CD4-positive, CD25-positive, alpha-beta regulatory T cell (primary cell): ENCODE measurements around the gene NPTXR. TPM values are rescaled to one million over a fixed set of nuclear protein-coding genes. Genes with fewer than 3 reads are reported as not detected.

Experiments
- ATAC-seq, 2 donors: fragments of 150-1000 bp; cut with Tn5 transposase; one replicate each; pipeline ENCODE4 v1.10.0; 2021; ENCODE audit warnings: low read depth in 2 of 2, moderate number of reproducible peaks in 2 of 2, moderate library complexity in 1 of 2
- DNase-seq, 3 donors: peaks; one replicate each; pipeline versions ENCODE4 v3.0.0 to v3.0.0-alpha.2; 2012 to 2022; ENCODE audit warnings: mixed read lengths in 1 of 3
- H3K27ac ChIP-seq: one replicate; pipeline ENCODE4 v1.7.0; 2013; ENCODE audit warnings: mild to moderate bottlenecking, low read length; ENCODE audit not compliant: insufficient read depth, poor library complexity, severe bottlenecking
- H3K27me3 ChIP-seq: one replicate; pipeline ENCODE4 v1.7.0; 2013; ENCODE audit warnings: low read length; ENCODE audit not compliant: control insufficient read depth, insufficient read depth
- H3K36me3 ChIP-seq: one replicate; pipeline ENCODE4 v1.7.0; 2013; ENCODE audit warnings: mild to moderate bottlenecking, low read length, moderate library complexity; ENCODE audit not compliant: control insufficient read depth, insufficient read depth
- H3K4me1 ChIP-seq: 2 replicates; pipeline ENCODE4 v1.7.0; 2013; ENCODE audit warnings: mild to moderate bottlenecking, low read length; ENCODE audit not compliant: insufficient read depth, control insufficient read depth, poor library complexity, severe bottlenecking
- H3K4me3 ChIP-seq: one replicate; pipeline ENCODE4 v1.7.0; 2013; ENCODE audit warnings: low read depth, mild to moderate bottlenecking, low read length, moderate library complexity
- H3K9me3 ChIP-seq, 2 experiments: 1 replicate in 1 of 2; 2 replicates in 1 of 2; pipeline ENCODE4 v1.7.0; 2013; ENCODE audit warnings: low read length in 2 of 2, mild to moderate bottlenecking in 1 of 2, moderate library complexity in 1 of 2; ENCODE audit not compliant: control insufficient read depth in 2 of 2
- H3K27ac Mint-ChIP-seq, 3 donors: one replicate each; pipeline ENCODE4 v1.8.0; 2020 to 2022; ENCODE audit warnings: mild to moderate bottlenecking in 3 of 3, mixed read lengths in 3 of 3, moderate library complexity in 2 of 3
- H3K27me3 Mint-ChIP-seq: one replicate; pipeline ENCODE4 v1.8.0; 2022; ENCODE audit warnings: mild to moderate bottlenecking, mixed read lengths
- H3K36me3 Mint-ChIP-seq: one replicate; pipeline ENCODE4 v1.8.0; 2020; ENCODE audit warnings: mixed read lengths
- H3K4me1 Mint-ChIP-seq, 4 donors: one replicate each; pipeline ENCODE4 v1.8.0; 2020 to 2022; ENCODE audit warnings: mixed read lengths in 4 of 4, mild to moderate bottlenecking in 1 of 4
- H3K4me3 Mint-ChIP-seq, 4 donors: one replicate each; pipeline ENCODE4 v1.8.0; 2020 to 2022; ENCODE audit warnings: mild to moderate bottlenecking in 4 of 4, mixed read lengths in 4 of 4, moderate library complexity in 3 of 4
- H3K9me3 Mint-ChIP-seq, 7 donors: one replicate each; pipeline ENCODE4 v1.8.0; 2020 to 2022; ENCODE audit warnings: mixed read lengths in 7 of 7, mild to moderate bottlenecking in 3 of 7, moderate library complexity in 2 of 7
- polyA plus RNA-seq, 4 donors: library from polyadenylated mRNA; unstranded; fragments of 300-500 nt; fragmentation: Illumina TruSeq; gene quantifications; one replicate each; pipeline ENCODE4 v1.2.3, GENCODE V29; 2021
- total RNA-seq: library from RNA; stranded (reverse); gene quantifications from one replicate; pipeline ENCODE4 v1.2.3, GENCODE V29; 2022

Gene NPTXR
- total and polyA plus RNA-seq, 5 donors from 2014 or later: 0.32 to 1.3 (median 0.50) TPM; not detected in 1

DNA sequence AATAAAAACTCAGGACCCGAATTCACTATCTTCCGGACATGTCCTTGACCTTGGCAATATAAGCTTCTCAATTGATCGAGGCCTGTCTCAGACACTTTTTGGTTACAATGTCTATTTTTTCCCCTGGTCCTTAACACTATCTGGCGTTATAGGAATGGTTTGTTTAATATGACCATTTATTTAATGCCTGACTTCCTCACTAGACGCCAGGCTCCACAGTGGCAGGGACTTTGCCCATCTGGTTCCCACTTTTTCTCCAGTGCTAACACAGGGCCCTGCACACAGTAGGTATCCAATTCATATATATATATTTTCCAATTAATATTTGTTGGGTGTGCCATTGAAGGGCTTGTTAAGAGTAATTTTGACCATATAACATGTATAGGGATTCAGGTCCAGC, 36.1 kb upstream of the NPTXR start:
- H3K36me3 ChIP-seq: no peaks in the 10 kb centered on the region
- Mint-ChIP-seq H3K27ac (no peak overlapping the region), H3K4me3 (no peak overlapping the region), H3K36me3 (no peaks in the 10 kb centered on the region), H3K9me3 (peaks cover 0 to 1% (median 0%) of the 10 kb centered on the region in 7 donors), H3K27me3 (peaks cover 15% of the 10 kb centered on the region), H3K4me1 (peaks cover 0 to 31% (median 9%) of the 10 kb centered on the region in 4 donors)
- no peak overlapping the region for H3K4me3 ChIP-seq
- H3K9me3 ChIP-seq: no peaks in the 10 kb centered on the region
- DNase-seq: no peak
- H3K27me3 ChIP-seq: no peaks in the 10 kb centered on the region
- H3K27ac ChIP-seq: no peak overlapping the region
- H3K4me1 ChIP-seq: no peaks in the 10 kb centered on the region
- no peak for ATAC-seq

DNA sequence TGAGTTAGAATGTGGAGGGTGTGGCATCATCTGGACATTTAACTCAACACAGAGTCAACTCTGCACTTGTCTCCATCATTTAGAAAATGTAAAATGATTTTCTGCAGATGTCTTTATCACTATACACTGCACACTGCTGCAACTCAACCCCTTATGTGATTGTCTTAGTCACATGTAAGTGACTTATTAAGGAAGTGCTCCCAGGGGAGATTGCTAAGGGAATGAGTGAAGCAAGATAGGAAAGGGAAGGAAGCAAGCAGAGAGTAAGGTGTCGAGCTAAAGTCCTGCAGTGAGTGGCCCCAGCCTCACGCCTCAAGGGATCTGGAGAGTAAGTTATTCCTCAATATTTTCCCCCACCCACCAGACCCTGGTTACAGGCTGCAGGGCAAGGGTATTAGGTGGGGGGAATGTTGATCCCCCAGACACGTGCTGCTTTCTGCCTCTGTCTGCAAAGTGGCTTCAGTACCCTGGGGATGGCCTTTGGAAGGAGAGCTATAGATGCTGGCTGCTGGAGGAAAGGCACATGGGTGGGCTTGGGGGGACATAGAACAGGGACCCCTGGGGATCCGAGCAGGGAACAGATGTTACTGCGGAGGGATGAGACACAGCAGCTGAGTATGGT, 35.4 kb upstream of the NPTXR start:
- H3K27me3 ChIP-seq: no peaks in the 10 kb centered on the region
- DNase-seq (no peak), ATAC-seq (no peak)
- no peaks in the 10 kb centered on the region for H3K9me3 ChIP-seq
- Mint-ChIP-seq H3K4me1 (peaks cover under 1 to 32% (median 10%) of the 10 kb centered on the region in 4 donors), H3K36me3 (no peaks in the 10 kb centered on the region), H3K4me3 (no peak overlapping the region), H3K9me3 (peaks cover 0 to 1% (median 0%) of the 10 kb centered on the region in 7 donors), H3K27ac (no peak overlapping the region), H3K27me3 (peaks cover 15% of the 10 kb centered on the region)
- peaks cover 2% of the 10 kb centered on the region for H3K4me1 ChIP-seq
- H3K4me3 ChIP-seq: no peak overlapping the region
- no peaks in the 10 kb centered on the region for H3K36me3 ChIP-seq
- no peak overlapping the region for H3K27ac ChIP-seq

DNA sequence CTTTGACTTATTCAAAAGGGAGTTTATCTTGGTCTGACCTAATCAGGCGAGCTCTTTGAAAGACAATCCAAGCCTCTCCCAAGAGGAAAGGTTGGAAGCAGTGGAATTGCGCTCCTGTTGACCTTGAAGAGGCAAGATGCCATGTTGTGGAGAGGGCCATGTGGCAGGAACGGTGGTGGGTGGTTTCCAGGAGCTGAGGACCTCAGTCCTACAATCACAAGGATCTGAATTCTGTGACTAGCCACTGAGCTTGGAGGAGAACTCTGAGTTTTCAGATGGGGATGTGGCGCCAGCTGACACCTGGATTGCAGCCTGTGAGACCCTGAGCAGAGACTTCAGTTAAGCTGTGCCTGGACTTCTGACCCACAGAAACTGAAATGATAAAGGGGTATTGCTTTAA, 34.2 kb upstream of the NPTXR start:
- Histone ChIP-seq H3K27ac (no peak overlapping the region), H3K27me3 (no peaks in the 10 kb centered on the region), H3K4me1 (peaks cover 15% of the 10 kb centered on the region), H3K9me3 (no peaks in the 10 kb centered on the region), H3K36me3 (no peaks in the 10 kb centered on the region), H3K4me3 (no peak overlapping the region)
- Mint-ChIP-seq H3K9me3 (peaks cover 0 to 1% (median 0%) of the 10 kb centered on the region in 7 donors), H3K4me1 (peaks cover 5 to 38% (median 19%) of the 10 kb centered on the region in 4 donors), H3K36me3 (no peaks in the 10 kb centered on the region), H3K4me3 (no peak overlapping the region), H3K27me3 (peaks cover 19% of the 10 kb centered on the region), H3K27ac (peak overlapping the region in 2 of 3 donors; percentile 1 to 62)
- no peak for DNase-seq
- ATAC-seq: no peak

DNA sequence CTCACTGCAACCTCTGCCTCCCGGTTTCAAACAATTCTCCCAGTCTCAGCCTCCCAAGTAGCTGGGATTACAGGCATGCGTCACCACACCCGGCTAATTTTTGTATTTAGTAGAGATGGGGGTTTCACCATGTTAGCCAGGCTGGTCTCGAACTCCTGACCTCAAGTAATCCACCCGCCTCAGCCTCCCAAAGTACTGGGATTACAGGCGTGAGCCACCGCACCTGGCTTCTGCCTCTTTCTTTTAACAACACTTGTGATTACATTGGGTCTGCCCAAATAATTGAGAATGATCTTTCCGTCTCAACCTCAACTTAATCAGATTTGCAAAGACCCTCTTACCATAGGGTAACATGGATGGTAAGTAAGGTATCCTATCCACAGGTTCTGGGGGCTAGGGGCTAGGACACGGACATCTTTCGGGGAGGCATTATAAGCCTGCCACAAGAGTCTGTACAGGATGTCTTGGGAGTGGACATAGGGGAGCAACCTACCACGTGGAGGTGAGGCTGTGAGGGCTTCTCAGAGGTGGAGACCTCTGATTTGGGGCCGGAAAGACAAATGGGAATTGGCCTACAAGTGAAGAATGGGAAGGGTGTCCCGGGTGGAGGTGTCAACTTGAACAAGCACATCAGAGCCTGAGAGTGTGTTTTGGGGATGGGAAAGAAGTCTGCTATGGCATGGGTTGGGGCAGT, 30.8 kb upstream of the NPTXR start:
- Histone ChIP-seq H3K27ac (no peak overlapping the region), H3K4me1 (peaks cover 41% of the 10 kb centered on the region), H3K36me3 (peaks cover 4% of the 10 kb centered on the region), H3K4me3 (no peak overlapping the region), H3K27me3 (no peaks in the 10 kb centered on the region), H3K9me3 (no peaks in the 10 kb centered on the region)
- no peak for DNase-seq
- Mint-ChIP-seq H3K36me3 (no peaks in the 10 kb centered on the region), H3K27ac (peak overlapping the region in 2 of 3 donors; percentile 21 to 76), H3K9me3 (peaks cover 0 to 1% (median 0%) of the 10 kb centered on the region in 7 donors), H3K4me1 (peaks cover 8 to 41% (median 21%) of the 10 kb centered on the region in 4 donors), H3K27me3 (peaks cover 11% of the 10 kb centered on the region), H3K4me3 (peak overlapping the region in 3 of 4 donors; percentile 86 to 93 (median 89))
- ATAC-seq: no peak

DNA sequence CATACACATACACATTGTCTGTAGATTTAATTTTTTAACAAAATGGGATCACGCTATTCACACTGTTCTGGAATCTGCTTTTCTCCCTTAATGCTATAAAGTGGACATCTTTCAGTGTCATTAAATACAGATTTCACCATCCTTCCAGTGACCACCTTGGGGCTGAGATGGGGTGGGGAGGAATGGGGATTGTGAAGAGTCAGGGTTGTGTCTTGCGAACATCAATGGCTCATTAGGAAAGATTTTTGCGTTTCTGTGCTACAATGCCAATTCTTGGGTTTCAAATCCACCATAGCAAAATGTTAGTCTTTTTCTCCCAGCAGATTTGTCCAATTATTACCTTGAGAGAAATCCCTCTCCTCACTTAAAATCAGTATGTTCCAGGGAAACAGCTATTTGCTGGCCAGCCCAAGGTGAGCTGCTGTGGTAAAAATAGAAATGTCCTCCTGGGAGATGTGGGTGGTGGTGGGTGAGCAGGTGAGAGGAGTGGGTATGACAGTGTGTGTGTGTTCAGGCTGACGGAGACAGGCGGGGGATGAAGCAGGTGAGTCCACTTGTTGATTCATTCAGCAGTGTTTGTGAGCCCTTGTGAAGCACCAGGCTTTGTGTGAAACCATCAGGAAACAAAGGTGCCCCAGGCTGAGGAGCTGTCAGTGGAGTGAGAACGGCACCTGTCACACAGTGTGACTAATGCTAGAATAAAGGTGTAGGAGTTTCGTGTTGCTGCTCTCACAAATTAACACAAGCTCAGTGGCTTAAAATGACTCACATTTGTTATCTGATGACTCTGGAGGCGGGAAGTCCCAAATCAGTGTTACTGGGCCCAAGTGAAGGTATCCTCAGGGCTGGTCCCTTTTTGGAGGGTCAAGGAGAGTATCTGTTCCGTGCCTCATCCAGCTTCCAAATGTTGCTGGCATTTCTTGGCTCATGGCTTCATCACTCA, 29.9 kb upstream of the NPTXR start:
- Mint-ChIP-seq H3K27me3 (peaks cover 11% of the 10 kb centered on the region), H3K4me3 (peak overlapping the region; percentile 86 to 98 (median 91)), H3K27ac (peak overlapping the region; percentile 23 to 93 (median 76)), H3K36me3 (no peaks in the 10 kb centered on the region), H3K9me3 (peaks cover 0 to 1% (median 0%) of the 10 kb centered on the region in 7 donors), H3K4me1 (peaks cover 8 to 49% (median 25%) of the 10 kb centered on the region in 4 donors)
- Histone ChIP-seq H3K27ac (no peak overlapping the region), H3K27me3 (no peaks in the 10 kb centered on the region), H3K36me3 (peaks cover 4% of the 10 kb centered on the region), H3K4me1 (peaks cover 51% of the 10 kb centered on the region), H3K4me3 (peak overlapping the region; percentile 34), H3K9me3 (no peaks in the 10 kb centered on the region)
- peak in 2 of 3 donors; percentile 32 to 64 for DNase-seq
- peak; percentile 45 to 54 for ATAC-seq

DNA sequence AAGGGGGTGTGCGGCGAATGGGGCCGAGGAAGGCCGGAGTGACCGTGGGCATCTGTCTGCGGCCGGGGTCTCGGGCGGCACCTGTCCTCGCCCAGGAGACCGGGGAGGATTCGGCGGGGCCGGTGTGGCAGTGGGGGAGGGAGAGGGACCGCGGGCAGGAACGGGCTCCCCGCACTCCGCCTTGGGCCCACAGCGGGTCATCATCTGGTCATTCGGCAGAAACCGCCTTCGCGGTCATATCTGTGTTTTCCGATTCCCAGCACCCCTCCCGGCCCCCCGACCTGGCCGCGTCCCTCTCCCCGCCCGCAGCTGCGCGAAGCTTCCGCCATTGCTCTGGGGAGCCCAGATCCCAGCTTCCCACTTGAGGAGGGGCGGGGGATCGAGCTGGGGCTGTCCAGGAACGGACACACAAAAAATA, 29.0 kb upstream of the NPTXR start:
- Histone ChIP-seq H3K4me3 (peak overlapping the region; percentile 81), H3K36me3 (peaks cover 6% of the 10 kb centered on the region), H3K9me3 (no peaks in the 10 kb centered on the region), H3K27me3 (no peaks in the 10 kb centered on the region), H3K4me1 (peaks cover 55% of the 10 kb centered on the region), H3K27ac (peak overlapping the region; percentile 77)
- peak overlapping the region; percentile 76 to 93 (median 82) for H3K27ac Mint-ChIP-seq
- H3K9me3 Mint-ChIP-seq: no peaks in the 10 kb centered on the region
- peaks cover 13 to 58% (median 28%) of the 10 kb centered on the region in 4 donors for H3K4me1 Mint-ChIP-seq
- H3K27me3 Mint-ChIP-seq: peaks cover 4% of the 10 kb centered on the region
- H3K36me3 Mint-ChIP-seq: no peaks in the 10 kb centered on the region
- DNase-seq (peak in 1 of 3 donors; percentile 17), ATAC-seq (no peak)
- H3K4me3 Mint-ChIP-seq: peak overlapping the region; percentile 86 to 98 (median 91)

DNA sequence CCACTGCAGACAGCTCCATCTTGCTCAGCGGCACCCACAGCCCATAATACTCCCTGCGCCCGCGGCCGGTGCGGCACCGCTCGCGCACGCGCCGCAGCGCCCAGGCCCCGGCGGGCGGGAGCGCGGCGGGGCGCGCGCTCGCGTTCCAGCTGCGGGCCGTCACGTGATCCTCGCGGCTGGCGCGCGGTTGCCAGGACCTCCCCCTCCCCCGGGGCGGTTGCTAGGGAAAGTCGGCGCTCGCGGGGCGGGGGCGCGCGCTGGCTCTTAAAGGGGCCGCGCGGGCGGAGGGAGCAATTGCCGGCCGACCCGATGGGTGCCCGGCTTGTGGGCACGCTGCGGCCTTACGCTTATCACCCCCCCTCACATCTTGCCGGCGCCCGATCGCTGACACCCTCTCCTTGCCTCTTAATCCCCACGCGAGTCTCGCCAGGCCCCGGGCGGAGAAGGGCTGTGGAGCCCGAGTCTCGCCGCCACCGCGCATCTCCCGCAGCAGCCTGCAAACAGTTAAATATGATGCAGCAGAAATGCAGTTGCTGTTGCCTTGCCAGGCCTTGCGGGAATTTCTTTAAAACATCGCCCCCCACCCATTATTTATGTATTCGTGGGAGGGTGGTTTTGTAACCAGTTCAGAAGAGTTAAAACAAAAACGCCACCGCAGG, 28.5 kb upstream of the NPTXR start, which contains the start of gene CBX6:
Gene CBX6 (minus strand): TSS at position 45 of the 659 bp plus-strand sequence. CDS start 26 bp downstream, at position 19.
- Mint-ChIP-seq H3K36me3 (no peaks in the 10 kb centered on the region), H3K27me3 (peaks cover 4% of the 10 kb centered on the region), H3K4me3 (peak within 1 kb of the TSS; percentile 89 to 98 (median 92)), H3K4me1 (peaks cover 13 to 58% (median 28%) of the 10 kb centered on the region in 4 donors), H3K9me3 (no peaks in the 10 kb centered on the region), H3K27ac (peak within 1 kb of the TSS; percentile 82 to 95 (median 93))
- DNase-seq (peak; percentile 91 to 94 (median 93)), ATAC-seq (peak; percentile 75 to 79)
- peaks cover 10% of the 10 kb centered on the region for H3K36me3 ChIP-seq
- H3K9me3 ChIP-seq: no peaks in the 10 kb centered on the region
- peak within 1 kb of the TSS; percentile 77 for H3K27ac ChIP-seq
- peak within 1 kb of the TSS; percentile 81 for H3K4me3 ChIP-seq
- peaks cover 55% of the 10 kb centered on the region for H3K4me1 ChIP-seq
- H3K27me3 ChIP-seq: no peaks in the 10 kb centered on the region
